ENCODE data around the gene PTPRQ. TPM values are rescaled to one million over a fixed set of nuclear protein-coding genes. Genes with fewer than 3 reads are reported as not detected.

PTPRQ gene
- total and polyA plus RNA-seq, 8 donors, result 0.29 to 0.92 (median 0.55) TPM; not detected in 5

- WGBS, 5 donors, result 79 to 93% (median 87%) methylated on average over 1 of the region's 1 CpG
- Histone ChIP-seq H3K9me3 (no peaks in the 10 kb centered on the region), H3K27ac (no peak overlapping the region), H3K4me1 (no peaks in the 10 kb centered on the region), H3K4me3 (no peak overlapping the region), H3K27me3 (no peaks in the 10 kb centered on the region), H3K36me3 (no peaks in the 10 kb centered on the region)
- DNase-seq, result no peak
- TF ChIP-seq POLR2A (IDR thresholded peaks at IDR 0.05) (no peak), POLR2AphosphoS5 (IDR thresholded peaks at IDR 0.05) (no peak), CTCF (IDR thresholded peaks at IDR 0.05) (no peak), EP300 (IDR thresholded peaks at IDR 0.05) (no peak)
- intact Hi-C loops (cut with DNase I; ENCODE audit: low total_unique reads), result no loop called here
Measured at GRCh38 chr12:80580254-80580653, 136.2 kb downstream of the PTPRQ start.

GRCh38 chr12:80581783-80582182 is 137.7 kb downstream of the PTPRQ start:
- Histone ChIP-seq H3K9me3 (no peaks in the 10 kb centered on the region), H3K4me3 (no peak overlapping the region), H3K4me1 (no peaks in the 10 kb centered on the region), H3K36me3 (no peaks in the 10 kb centered on the region), H3K27me3 (no peaks in the 10 kb centered on the region), H3K27ac (no peak overlapping the region)
- no peak for DNase-seq
- TF ChIP-seq POLR2AphosphoS5 (IDR thresholded peaks at IDR 0.05) (no peak), EP300 (IDR thresholded peaks at IDR 0.05) (no peak), CTCF (IDR thresholded peaks at IDR 0.05) (no peak), POLR2A (IDR thresholded peaks at IDR 0.05) (no peak)
- WGBS, 5 donors, result 74 to 82% (median 77%) methylated on average over 2 of the region's 2 CpGs
- intact Hi-C loops (cut with DNase I; ENCODE audit: low total_unique reads), result no loop called here

DNA sequence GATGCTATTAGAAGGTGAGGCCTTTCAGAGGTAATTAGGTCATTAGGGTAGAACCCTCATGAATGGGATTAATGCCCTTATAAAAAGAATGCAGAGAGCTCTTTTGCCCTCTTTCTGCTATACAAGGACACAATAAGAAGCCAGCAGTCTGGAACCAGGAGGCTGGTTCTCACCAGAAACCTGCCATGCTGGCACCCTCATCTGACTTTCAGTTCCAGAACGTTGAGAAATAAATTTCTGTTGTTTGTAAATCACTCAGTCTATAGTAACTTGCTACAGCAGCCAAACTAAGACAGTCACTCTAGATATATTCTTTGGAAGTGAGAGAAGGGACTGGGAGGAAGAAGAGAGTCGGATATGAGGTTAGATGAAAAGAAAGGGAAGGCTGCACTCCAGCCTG is 138.4 kb downstream of the PTPRQ start:
- TF ChIP-seq POLR2A (IDR thresholded peaks at IDR 0.05) (no peak), POLR2AphosphoS5 (IDR thresholded peaks at IDR 0.05) (no peak), EP300 (IDR thresholded peaks at IDR 0.05) (no peak), CTCF (IDR thresholded peaks at IDR 0.05) (no peak)
- Histone ChIP-seq H3K4me3 (no peak overlapping the region), H3K9me3 (no peaks in the 10 kb centered on the region), H3K4me1 (no peaks in the 10 kb centered on the region), H3K27me3 (no peaks in the 10 kb centered on the region), H3K27ac (no peak overlapping the region), H3K36me3 (no peaks in the 10 kb centered on the region)
- WGBS, 5 donors, result 46 to 64% (median 58%) methylated on average over 2 of the region's 2 CpGs
- intact Hi-C loops (cut with DNase I; ENCODE audit: low total_unique reads), result no loop called here
- DNase-seq, result no peak

DNA sequence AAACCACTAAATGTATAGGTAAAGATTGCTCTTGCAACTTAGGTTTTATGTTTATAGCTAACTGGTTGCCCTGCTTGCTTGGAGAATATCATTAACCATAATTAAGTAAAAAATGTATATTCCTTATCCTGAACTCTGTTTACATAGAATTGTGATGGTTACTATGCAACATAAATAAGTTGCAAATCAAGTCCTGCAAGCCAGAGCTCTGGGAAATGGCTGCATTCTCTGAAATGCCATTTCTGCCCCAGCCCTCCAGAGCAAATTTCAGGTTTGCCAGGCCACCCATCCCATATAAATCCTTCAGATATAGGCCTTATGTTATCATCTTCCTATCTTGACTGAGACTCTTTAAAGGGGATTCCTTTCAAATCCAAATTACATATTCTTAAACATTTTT is 145.0 kb downstream of the PTPRQ start:
- H3K27me3 ChIP-seq, result no peaks in the 10 kb centered on the region
- no peak overlapping the region for H3K4me3 ChIP-seq
- intact Hi-C loops (cut with DNase I; ENCODE audit: low total_unique reads), result no loop called here

More for the DNA sequence above, 145.0 kb downstream of the PTPRQ start:
- no peak for TF ChIP-seq POLR2A (IDR thresholded peaks at IDR 0.05)
- TF ChIP-seq POLR2AphosphoS5 (IDR thresholded peaks at IDR 0.05), result no peak
- TF ChIP-seq EP300 (IDR thresholded peaks at IDR 0.05), result no peak
- no peak for TF ChIP-seq CTCF (IDR thresholded peaks at IDR 0.05)
- H3K9me3 ChIP-seq, result no peaks in the 10 kb centered on the region
- H3K27ac ChIP-seq, result no peak overlapping the region
- H3K4me1 ChIP-seq, result no peaks in the 10 kb centered on the region
- no peaks in the 10 kb centered on the region for H3K36me3 ChIP-seq
- DNase-seq, result peak in 1 of 2 donors; percentile 7
